HG03558 (cell line): ENCODE results near the gene FPGS.
A peak's percentile ranks its signal among the peaks of the same experiment; 100 is the strongest.
"Not testable (repeated sequence)": the region's sequence is repeated elsewhere in the genome, so short reads cannot be mapped to it uniquely, and the experiment has no call there.

Experiments
- ATAC-seq: cut with Tn5 transposase; IDR thresholded peaks from one replicate; pipeline ENCODE4 v1.9.1; 2021; ENCODE audit warnings: moderate number of reproducible peaks; ENCODE audit not compliant: unreplicated experiment; ENCODE audit errors: extremely low read depth

FPGS gene

GRCh38 chr9:127770905-127771569 is 31.6 kb upstream of the FPGS start:
- ATAC-seq, result peak; percentile 69

GRCh38 chr9:127771570-127772189 is 31.0 kb upstream of the FPGS start:
- ATAC-seq, result no peak

GRCh38 chr9:127772603-127773002 is 30.1 kb upstream of the FPGS start:
- no peak for ATAC-seq

- ATAC-seq, result no peak
Measured at GRCh38 chr9:127773272-127773671, 29.4 kb upstream of the FPGS start.

GRCh38 chr9:127773981-127774380 is 28.7 kb upstream of the FPGS start:
- ATAC-seq, result no peak

GRCh38 chr9:127776195-127776923 is 26.3 kb upstream of the FPGS start:
- ATAC-seq, result no peak

GRCh38 chr9:127776924-127777289 is 25.8 kb upstream of the FPGS start:
- no peak for ATAC-seq

GRCh38 chr9:127777368-127777980 is 25.2 kb upstream of the FPGS start:
- no peak for ATAC-seq

- ATAC-seq, result no peak
Measured at GRCh38 chr9:127778280-127779135, 24.2 kb upstream of the FPGS start, which contains the start of gene SH2D3C. SH2D3C (minus strand) TSS chr9:127778666; CDS start chr9:127778627, 39 bp downstream.

GRCh38 chr9:127779136-127779981 is 23.3 kb upstream of the FPGS start:
- no peak for ATAC-seq

GRCh38 chr9:127780126-127780885 is 22.4 kb upstream of the FPGS start:
- ATAC-seq, result no peak

GRCh38 chr9:127780909-127781308 is 21.8 kb upstream of the FPGS start:
- not testable (repeated sequence) for ATAC-seq

- ATAC-seq, result no peak
Measured at GRCh38 chr9:127781806-127782205, 20.9 kb upstream of the FPGS start.

- ATAC-seq, result no peak
Measured at GRCh38 chr9:127783111-127784008, 19.3 kb upstream of the FPGS start.

- ATAC-seq, result peak; percentile 26
Measured at GRCh38 chr9:127785023-127785932, 17.4 kb upstream of the FPGS start.

- ATAC-seq, result peak; percentile 46
Measured at GRCh38 chr9:127785933-127786772, 16.5 kb upstream of the FPGS start, which contains the start of gene CDK9. CDK9 (plus strand) TSS chr9:127786034; CDS start chr9:127786149, 115 bp downstream.
